IMR-90 (cell line): Measurements from ENCODE around the gene LRP3. TPM values are rescaled to one million over a fixed set of nuclear protein-coding genes. Genes with fewer than 3 reads are reported as not detected.

Experiments used
- ATAC-seq: fragments of 200-7000 bp; cut with Tn5 transposase; 2 replicates; pipeline ENCODE4 v1.9.1; 2020; ENCODE audit warnings: low read depth, mild to moderate bottlenecking, moderate library complexity
- BruUV-seq: library from RNA; stranded (reverse); fragments of 400-500 nt; replicated peaks from 2 replicates; lab custom pipeline; 2021; lab: Mats Ljungman, UMichigan
- CTCF ChIA-PET: fragments of 300-600 bp; formaldehyde crosslinking; extraction: SDS; loops from one replicate; lab custom pipeline; 2021; ENCODE audit warnings: antibody characterized with exemption; lab: Yijun Ruan, JAX
- POLR2A ChIA-PET: fragments of 300-600 bp; sonication (Branson Sonifier 250); formaldehyde crosslinking; loops from one replicate; lab custom pipeline; 2022; ENCODE audit warnings: antibody characterized with exemption; ENCODE audit not compliant: unreplicated experiment; lab: Charles Lee
- DNase-seq: peaks from one replicate; pipeline ENCODE4 v3.0.0; 2013
- H2AFZ ChIP-seq: replicated peaks from 2 replicates; pipeline ENCODE3; 2013; ENCODE audit warnings: low read length, mild to moderate bottlenecking; ENCODE audit not compliant: poor library complexity
- H2AK5ac ChIP-seq: 2 replicates; pipeline ENCODE4 v1.6.1; 2013; ENCODE audit warnings: low read depth, low read length, inconsistent platforms
- H2AK9ac ChIP-seq: replicated peaks from 2 replicates; pipeline ENCODE3; 2013; ENCODE audit warnings: mild to moderate bottlenecking, low read depth, low read length, moderate library complexity; ENCODE audit not compliant: poor library complexity
- H2BK120ac ChIP-seq: 2 replicates; pipeline ENCODE4 v1.6.1; 2013; ENCODE audit warnings: low read depth, low read length, inconsistent platforms
- H2BK15ac ChIP-seq: 3 replicates; pipeline ENCODE4 v1.6.1; 2013; ENCODE audit warnings: low read depth, low read length, inconsistent platforms
- H2BK20ac ChIP-seq: 2 replicates; pipeline ENCODE4 v1.6.1; 2013; ENCODE audit warnings: low read depth, mild to moderate bottlenecking, inconsistent platforms, low read length, moderate library complexity
- H2BK5ac ChIP-seq: 2 replicates; pipeline ENCODE4 v1.6.1; 2013; ENCODE audit warnings: mild to moderate bottlenecking, low read depth, low read length, inconsistent platforms; ENCODE audit not compliant: poor library complexity, severe bottlenecking
- H3K14ac ChIP-seq: replicated peaks from 2 replicates; pipeline ENCODE4 v1.6.1; 2013; ENCODE audit warnings: low read depth, low read length, inconsistent platforms
- H3K18ac ChIP-seq: 2 replicates; pipeline ENCODE4 v1.6.1; 2013; ENCODE audit warnings: low read depth, low read length, control low read depth
- H3K23ac ChIP-seq: 2 replicates; pipeline ENCODE4 v1.6.1; 2013; ENCODE audit warnings: low read depth, low read length, inconsistent platforms
- H3K27ac ChIP-seq: 2 replicates; pipeline ENCODE4 v1.5.1; 2013; ENCODE audit warnings: mild to moderate bottlenecking, control low read depth, low read length; ENCODE audit not compliant: insufficient read depth
- H3K27me3 ChIP-seq: 2 replicates; pipeline ENCODE4 v1.6.1; 2013; ENCODE audit warnings: low read length; ENCODE audit not compliant: control insufficient read depth, insufficient read depth
- H3K36me3 ChIP-seq: 2 replicates; pipeline ENCODE4 v1.6.1; 2013; ENCODE audit warnings: low read length, mixed read lengths; ENCODE audit not compliant: control insufficient read depth, insufficient read depth
- H3K4ac ChIP-seq: 2 replicates; pipeline ENCODE4 v1.6.1; 2013; ENCODE audit warnings: low read depth, low read length, inconsistent platforms
- H3K4me1 ChIP-seq: 2 replicates; pipeline ENCODE4 v1.6.1; 2013; ENCODE audit warnings: low read length, mixed read lengths; ENCODE audit not compliant: control insufficient read depth, insufficient read depth
- H3K4me2 ChIP-seq: 2 replicates; pipeline ENCODE4 v1.6.1; 2013; ENCODE audit warnings: low read depth, mild to moderate bottlenecking, control low read depth, low read length, moderate library complexity
- H3K4me3 ChIP-seq: 2 replicates; pipeline ENCODE4 v1.5.1; 2013; ENCODE audit warnings: low read depth, mild to moderate bottlenecking, control low read depth, low read length, moderate library complexity; ENCODE audit not compliant: insufficient read depth
- H3K56ac ChIP-seq: 2 replicates; pipeline ENCODE4 v1.6.1; 2013; ENCODE audit warnings: low read length, inconsistent platforms; ENCODE audit not compliant: insufficient read depth; ENCODE audit errors: extremely low read depth
- H3K79me1 ChIP-seq, 2 experiments: 2 replicates each; pipeline ENCODE4 v1.6.1; 2013; ENCODE audit warnings: low read length in 2 of 2, inconsistent platforms in 1 of 2, low read depth in 1 of 2
- H3K9ac ChIP-seq: 2 replicates; pipeline ENCODE4 v1.6.1; 2013; ENCODE audit warnings: low read depth, low read length, control low read depth
- H3K9me1 ChIP-seq: 2 replicates; pipeline ENCODE4 v1.6.1; 2013; ENCODE audit warnings: low read length, inconsistent platforms; ENCODE audit not compliant: insufficient read depth
- H3K9me3 ChIP-seq: 2 replicates; pipeline ENCODE4 v1.6.1; 2013; ENCODE audit warnings: low read length; ENCODE audit not compliant: control insufficient read depth, insufficient read depth
- H4K20me1 ChIP-seq: 2 replicates; pipeline ENCODE4 v1.6.1; 2013; ENCODE audit warnings: low read length, inconsistent platforms; ENCODE audit not compliant: insufficient read depth
- H4K5ac ChIP-seq: 2 replicates; pipeline ENCODE4 v1.6.1; 2013; ENCODE audit warnings: mild to moderate bottlenecking, low read depth, low read length, control low read depth
- H4K8ac ChIP-seq, 2 experiments: 2 replicates each; pipeline ENCODE4 v1.6.1; 2013; ENCODE audit warnings: low read depth in 2 of 2, low read length in 2 of 2, control low read depth in 1 of 2, inconsistent platforms in 1 of 2
- H4K91ac ChIP-seq: 2 replicates; pipeline ENCODE4 v1.6.1; 2013; ENCODE audit warnings: low read depth, low read length, inconsistent platforms; ENCODE audit not compliant: insufficient read depth
- FOS ChIP-seq: fragments of 150-350 bp; IDR thresholded peaks from 2 replicates; pipeline ENCODE4 v1.6.1; 2016; ENCODE audit warnings: low read depth, low read length
- WGBS, 2 experiments: methylation state at CpG; one replicate each; pipeline versions ENCODE4 v1.1.5 to v1.1.7; 2013; ENCODE audit warnings: missing lambda C conversion rate in 2 of 2; ENCODE audit not compliant: insufficient read length in 1 of 2; ENCODE audit errors: extremely low coverage in 2 of 2; 5-methylcytosine and 5-hydroxymethylcytosine counted together
- dilution Hi-C: fragments of 300-500 bp; cut with HindIII; formaldehyde crosslinking; loops from one replicate; pipeline ENCODE4 v1.14.3; 2018; ENCODE audit warnings: low sequenced_read_pairs; ENCODE audit not compliant: unreplicated experiment
- in situ Hi-C: fragments of 300-500 bp; cut with MboI; formaldehyde crosslinking; loops from 3 replicates; pipeline ENCODE4 v1.14.3; 2019; ENCODE audit warnings: low sequenced_read_pairs, inconsistent platforms, mixed read lengths
- intact Hi-C: fragments of 100-400 bp; cut with micrococcal nuclease; formaldehyde crosslinking; loops from 2 replicates; pipeline ENCODE4 v1.10.0; 2022
- polyA plus RNA-seq, 3 experiments: library from polyadenylated mRNA; depleted of rRNA; stranded (reverse); fragments of >200 nt; gene quantifications; 2 replicates each; pipeline ENCODE4 v1.2.3, GENCODE V29; 2012; ENCODE audit warnings: low replicate concordance in 1 of 3
- total RNA-seq: library from RNA; depleted of rRNA; stranded (reverse); fragments of >200 nt; gene quantifications from 2 replicates; pipeline ENCODE4 v1.2.3, GENCODE V29; 2012

Gene LRP3
- total and polyA plus RNA-seq, 2 of the 4 experiments (the other 2 are of a cell fraction) = 8.4 to 20.2 TPM

- Histone ChIP-seq H2BK5ac (no peak overlapping the region), H3K4me3 (no peak overlapping the region), H3K27me3 (peaks cover 10% of the 10 kb centered on the region; the same call in 1 of the 2 replicates), H2AFZ (no peak overlapping the region), H3K9me3 (no peaks in the 10 kb centered on the region), H3K27ac (no peak overlapping the region), H3K4me2 (no peak overlapping the region), H2BK120ac (no peak overlapping the region), H2BK20ac (no peak overlapping the region), H4K91ac (no peak overlapping the region), H3K23ac (no peak overlapping the region), H3K18ac (no peak overlapping the region), H3K56ac (no peak overlapping the region), H2BK15ac (no peak overlapping the region), H3K4me1 (peaks cover 3% of the 10 kb centered on the region; the same call in 1 of the 2 replicates), H4K20me1 (peaks cover 8% of the 10 kb centered on the region; the same call in 1 of the 2 replicates), H3K4ac (no peak overlapping the region), H4K5ac (no peak overlapping the region), H3K9me1 (no peaks in the 10 kb centered on the region), H2AK9ac (no peak overlapping the region), H3K36me3 (no peaks in the 10 kb centered on the region), H2AK5ac (no peak overlapping the region), H3K9ac (no peak overlapping the region), H3K14ac (no peak overlapping the region), H3K79me1 (peaks cover 0 to 10% of the 10 kb centered on the region in 2 experiments; a peak in 1 of 4 replicates), H4K8ac (no peak overlapping the region)
- intact Hi-C loops = no loop called here
- ATAC-seq (no peak), DNase-seq (no peak)
- in situ Hi-C loops = no loop called here
- dilution Hi-C loops = no loop called here
- no peak for TF ChIP-seq FOS
- ChIA-PET POLR2A (no interaction called here), CTCF (interaction anchor here (0.7 to 0.8 kb wide), 2 partner anchors 8 to 47 kb away, joined by 3 to 6 read pairs; no protein-coding TSS in a partner anchor)
- WGBS, 2 experiments = 61% methylated on average over 2 of the region's 6 CpGs; no CpG with 5 or more reads in 1 of the 2 experiments
- no TSS peak for BruUV-seq
Observed at GRCh38 chr19:33191501-33191900, 2.6 kb upstream of the LRP3 start.
